Suprapubic skin (tissue), 4 donors: ENCODE results near the gene TMX2. TPM values are rescaled to one million over a fixed set of nuclear protein-coding genes. Genes with fewer than 3 reads are reported as not detected.
A peak's percentile ranks its signal among the peaks of the same experiment; 100 is the strongest.

ENCODE experiments used
- DNase-seq, 2 donors: peaks; one replicate each; pipeline ENCODE4 v3.0.0-alpha.2; 2019; ENCODE audit warnings: low spot score in 2 of 2
- H3K27ac ChIP-seq: fragments of 200-600 bp; sonication (generic); one replicate; pipeline ENCODE4 v1.5.1; 2019
- H3K27me3 ChIP-seq: fragments of 200-600 bp; sonication (generic); one replicate; pipeline ENCODE4 v1.5.1; 2019
- H3K36me3 ChIP-seq: fragments of 200-600 bp; sonication (generic); one replicate; pipeline ENCODE4 v1.5.1; 2019
- H3K4me1 ChIP-seq: fragments of 200-600 bp; sonication (generic); one replicate; pipeline ENCODE4 v1.5.1; 2019
- H3K4me3 ChIP-seq: fragments of 200-600 bp; sonication (generic); one replicate; pipeline ENCODE4 v1.5.1; 2019; ENCODE audit warnings: mild to moderate bottlenecking
- H3K9me3 ChIP-seq: fragments of 200-600 bp; sonication (generic); one replicate; pipeline ENCODE4 v1.5.1; 2019
- EP300 ChIP-seq: sonication (generic); formaldehyde crosslinking; IDR thresholded peaks from one replicate; pipeline ENCODE4 v1.6.1; 2017; ENCODE audit warnings: antibody characterized with exemption
- POLR2A ChIP-seq, 2 donors: fragments of 450-650 bp; IDR thresholded peaks; one replicate each; pipeline ENCODE4 v1.6.1; 2017; ENCODE audit warnings: antibody characterized with exemption in 2 of 2, mild to moderate bottlenecking in 2 of 2, moderate library complexity in 2 of 2
- POLR2AphosphoS5 ChIP-seq, 3 donors: sonication (generic); formaldehyde crosslinking; IDR thresholded peaks; one replicate each; pipeline ENCODE4 v1.6.1; 2017; ENCODE audit warnings: antibody characterized with exemption in 3 of 3
- WGBS: methylation state at CpG from one replicate; pipeline ENCODE4 v1.1.5; 2018; 5-methylcytosine and 5-hydroxymethylcytosine counted together
- total RNA-seq, 4 donors: library from RNA; depleted of rRNA; stranded (reverse); fragments of >200 nt; gene quantifications; one replicate each; pipeline ENCODE4 v1.1.0, GENCODE V29; 2016
- TF ChIP-seq, protein P1 (sequence below), 2 donors: fragments of 200-600 bp in 1 of 2; fragments of 450-650 bp in 1 of 2; sonication (generic) in 1 of 2; IDR thresholded peaks; one replicate each; pipeline ENCODE4 v1.5.1; 2016 to 2019; ENCODE audit warnings: antibody characterized with exemption in 2 of 2, mild to moderate bottlenecking in 1 of 2, moderate library complexity in 1 of 2

TMX2 gene
- total RNA-seq, 4 donors from 2014 or later: 36.9 to 67.7 (median 55.0) TPM

DNA sequence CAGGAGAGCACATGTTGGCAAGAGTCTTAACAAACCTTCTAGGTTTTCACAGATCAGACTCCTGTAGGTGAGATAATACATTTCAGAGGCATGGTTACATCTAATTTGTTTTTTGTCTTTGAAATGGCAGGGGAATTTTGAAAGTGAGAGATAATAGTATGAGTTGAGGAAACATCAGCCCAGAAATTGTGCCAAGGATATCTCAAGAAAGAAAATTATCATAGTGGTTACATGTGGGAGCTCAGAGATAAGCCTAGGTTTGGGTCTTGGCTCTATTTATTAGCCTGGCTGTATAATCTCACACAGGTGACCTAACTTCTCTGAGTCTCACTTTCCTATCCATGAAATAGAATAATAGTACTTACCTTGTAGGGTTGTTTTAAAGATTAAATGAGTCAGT, 38.8 kb downstream of the TMX2 start:
- H3K4me3 ChIP-seq: no peak overlapping the region
- TF ChIP-seq, protein P1, sequence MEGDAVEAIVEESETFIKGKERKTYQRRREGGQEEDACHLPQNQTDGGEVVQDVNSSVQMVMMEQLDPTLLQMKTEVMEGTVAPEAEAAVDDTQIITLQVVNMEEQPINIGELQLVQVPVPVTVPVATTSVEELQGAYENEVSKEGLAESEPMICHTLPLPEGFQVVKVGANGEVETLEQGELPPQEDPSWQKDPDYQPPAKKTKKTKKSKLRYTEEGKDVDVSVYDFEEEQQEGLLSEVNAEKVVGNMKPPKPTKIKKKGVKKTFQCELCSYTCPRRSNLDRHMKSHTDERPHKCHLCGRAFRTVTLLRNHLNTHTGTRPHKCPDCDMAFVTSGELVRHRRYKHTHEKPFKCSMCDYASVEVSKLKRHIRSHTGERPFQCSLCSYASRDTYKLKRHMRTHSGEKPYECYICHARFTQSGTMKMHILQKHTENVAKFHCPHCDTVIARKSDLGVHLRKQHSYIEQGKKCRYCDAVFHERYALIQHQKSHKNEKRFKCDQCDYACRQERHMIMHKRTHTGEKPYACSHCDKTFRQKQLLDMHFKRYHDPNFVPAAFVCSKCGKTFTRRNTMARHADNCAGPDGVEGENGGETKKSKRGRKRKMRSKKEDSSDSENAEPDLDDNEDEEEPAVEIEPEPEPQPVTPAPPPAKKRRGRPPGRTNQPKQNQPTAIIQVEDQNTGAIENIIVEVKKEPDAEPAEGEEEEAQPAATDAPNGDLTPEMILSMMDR (IDR thresholded peaks at IDR 0.05): no peak
- no peak for TF ChIP-seq POLR2A (IDR thresholded peaks at IDR 0.05)
- TF ChIP-seq EP300: no peak
- no peak for TF ChIP-seq POLR2AphosphoS5 (IDR thresholded peaks at IDR 0.05)
- H3K27me3 ChIP-seq: no peaks in the 10 kb centered on the region
- H3K27ac ChIP-seq: no peak overlapping the region
- H3K36me3 ChIP-seq: peaks cover 3% of the 10 kb centered on the region
- no peak for DNase-seq
- H3K4me1 ChIP-seq: peaks cover 8% of the 10 kb centered on the region
- no peaks in the 10 kb centered on the region for H3K9me3 ChIP-seq

DNA sequence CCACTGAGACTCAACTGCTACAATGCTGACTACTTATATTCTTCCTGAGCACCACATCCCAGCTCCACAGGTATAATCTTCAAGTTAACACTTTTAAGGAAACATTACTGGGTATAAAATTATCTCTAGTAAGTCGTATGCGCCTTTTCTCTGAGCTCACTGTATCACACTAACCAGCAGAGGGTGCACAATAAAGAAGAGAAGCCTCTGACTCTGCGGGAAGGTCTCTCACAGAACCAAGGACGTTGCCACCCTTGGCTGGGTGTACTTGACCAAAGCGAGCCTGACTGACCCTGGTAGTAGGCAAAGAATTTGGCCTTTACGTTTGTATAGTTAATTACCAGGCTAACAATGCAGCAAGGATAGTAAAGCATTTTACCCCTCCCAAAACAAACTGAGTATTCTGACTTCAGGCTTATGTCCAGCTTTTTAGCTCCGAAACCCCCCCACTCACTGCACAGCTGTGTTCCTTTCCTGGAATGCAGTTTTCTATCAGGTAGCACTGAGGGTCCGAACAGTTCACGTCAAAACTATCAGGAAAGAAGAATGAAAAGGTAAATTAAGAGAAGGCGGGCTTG, 39.4 kb downstream of the TMX2 start, which contains the start of gene BTBD18:
Gene BTBD18, minus strand, starts transcription at position 144 of the 578 bp plus-strand sequence. CDS start 631 bp downstream, outside the sequence.
- Histone ChIP-seq H3K27ac (no peak within 1 kb of the TSS), H3K36me3 (peaks cover 3% of the 10 kb centered on the region), H3K27me3 (no peaks in the 10 kb centered on the region), H3K9me3 (no peaks in the 10 kb centered on the region), H3K4me1 (peaks cover 8% of the 10 kb centered on the region), H3K4me3 (no peak within 1 kb of the TSS)
- 55% methylated on average over 10 of the region's 10 CpGs for WGBS
- DNase-seq: no peak
- no peak for TF ChIP-seq POLR2AphosphoS5 (IDR thresholded peaks at IDR 0.05)
- TF ChIP-seq, protein P1 (IDR thresholded peaks at IDR 0.05): peak; percentile 16 to 31
- TF ChIP-seq POLR2A (IDR thresholded peaks at IDR 0.05): no peak

DNA sequence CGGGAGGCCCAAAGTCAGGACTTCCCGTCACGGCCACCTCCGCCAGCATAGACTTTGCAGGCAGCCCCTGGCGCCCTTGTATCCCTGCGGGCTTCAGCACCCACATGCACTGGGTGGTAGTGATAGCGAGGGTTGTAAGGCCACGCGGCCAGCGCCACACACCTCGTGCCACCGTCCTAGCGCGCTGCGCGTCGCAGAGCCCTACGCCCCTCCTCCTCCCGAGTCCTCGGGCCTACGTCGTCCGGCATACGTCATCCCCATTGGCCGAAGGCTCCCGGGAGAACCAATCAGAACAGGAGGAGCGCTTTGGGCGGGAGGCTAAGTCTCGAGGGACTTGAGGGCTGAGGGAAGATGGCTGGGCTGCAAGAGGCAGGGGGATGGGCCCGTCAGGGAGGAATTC, 40.6 kb downstream of the TMX2 start:
- TF ChIP-seq, protein P1 (IDR thresholded peaks at IDR 0.05): no peak
- TF ChIP-seq POLR2AphosphoS5 (IDR thresholded peaks at IDR 0.05): no peak
- no peak for TF ChIP-seq POLR2A (IDR thresholded peaks at IDR 0.05)
- TF ChIP-seq EP300: no peak
- WGBS: 97% methylated on average over 24 of the region's 30 CpGs
- Histone ChIP-seq H3K4me1 (peaks cover 11% of the 10 kb centered on the region), H3K36me3 (no peaks in the 10 kb centered on the region), H3K27ac (no peak overlapping the region), H3K27me3 (no peaks in the 10 kb centered on the region), H3K9me3 (no peaks in the 10 kb centered on the region), H3K4me3 (no peak overlapping the region)
- no peak for DNase-seq

DNA sequence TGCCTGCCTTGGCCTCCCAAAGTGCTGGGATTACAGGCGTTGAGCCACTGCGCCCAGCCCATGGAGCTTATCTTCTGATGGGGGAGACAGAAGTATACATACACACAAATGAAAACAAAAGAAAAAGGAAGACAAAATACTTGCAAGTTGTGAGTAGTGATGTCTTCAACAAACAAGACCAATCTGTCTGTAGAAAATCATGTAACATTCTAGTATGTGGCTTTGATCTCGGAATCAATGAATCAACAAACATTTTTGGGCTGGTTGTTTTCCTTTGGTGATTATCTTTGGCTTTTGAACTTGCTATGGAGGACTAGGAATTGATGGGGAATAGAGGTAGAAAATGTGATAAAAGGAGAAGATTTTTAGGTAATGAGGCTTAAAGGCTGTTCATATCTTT, 45.8 kb downstream of the TMX2 start:
- TF ChIP-seq POLR2A (IDR thresholded peaks at IDR 0.05) (no peak), EP300 (no peak), POLR2AphosphoS5 (IDR thresholded peaks at IDR 0.05) (no peak)
- TF ChIP-seq, protein P1 (IDR thresholded peaks at IDR 0.05): no peak
- H3K9me3 ChIP-seq: no peaks in the 10 kb centered on the region
- 88% methylated on average over 3 of the region's 3 CpGs for WGBS
- no peaks in the 10 kb centered on the region for H3K27me3 ChIP-seq
- no peak overlapping the region for H3K27ac ChIP-seq
- no peak overlapping the region for H3K4me3 ChIP-seq
- no peak for DNase-seq
- peaks cover 7% of the 10 kb centered on the region for H3K4me1 ChIP-seq
- no peaks in the 10 kb centered on the region for H3K36me3 ChIP-seq

DNA sequence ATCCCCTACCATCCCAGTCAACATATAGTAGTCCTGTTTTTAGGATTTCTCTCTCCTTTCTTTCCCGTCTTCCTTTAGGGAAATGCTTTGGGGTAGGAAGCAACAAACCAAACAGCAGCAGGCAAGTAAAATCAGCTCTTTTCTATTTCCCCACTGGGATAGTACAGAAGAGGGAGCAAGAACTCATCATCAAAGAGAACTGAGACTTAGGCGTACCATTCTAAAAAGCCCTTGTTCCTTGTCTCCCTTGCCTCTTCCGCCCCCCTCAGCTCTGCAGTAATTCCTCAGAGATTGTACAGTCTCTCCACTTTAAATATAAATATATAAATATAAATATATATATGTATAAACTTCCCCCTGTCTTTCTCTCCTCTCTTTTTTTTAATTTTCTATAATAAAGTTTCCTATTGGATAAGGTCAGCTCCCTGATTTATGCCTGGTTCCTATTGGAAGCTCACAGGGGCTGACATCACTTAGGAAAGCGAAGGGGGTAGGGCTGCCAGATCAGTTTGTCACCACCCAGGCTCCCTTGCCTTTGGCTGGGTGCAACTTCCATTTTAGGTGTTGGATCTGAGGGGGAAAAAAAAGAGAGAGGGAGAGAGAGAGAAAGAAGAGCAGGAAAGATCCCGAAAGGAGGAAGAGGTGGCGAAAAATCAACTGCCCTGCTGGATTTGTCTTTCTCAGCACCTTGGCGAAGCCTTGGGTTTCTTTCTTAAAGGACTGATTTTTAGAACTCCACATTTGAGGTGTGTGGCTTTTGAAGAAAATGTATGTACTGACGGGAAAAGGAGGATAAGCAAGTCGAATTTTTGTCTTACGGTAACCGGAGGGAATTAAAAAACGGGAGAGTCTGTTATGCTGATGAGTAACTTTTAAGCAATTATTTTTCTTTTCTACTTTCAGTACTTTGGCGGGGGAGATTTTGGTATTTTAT, 49.2 kb downstream of the TMX2 start, which contains the start of gene CTNND1:
Gene CTNND1, plus strand, starts transcription at position 502 of the 934 bp plus-strand sequence. CDS start 29,677 bp downstream, outside the sequence.
- Histone ChIP-seq H3K27ac (peak within 1 kb of the TSS; percentile 95), H3K27me3 (no peaks in the 10 kb centered on the region), H3K36me3 (no peaks in the 10 kb centered on the region), H3K4me3 (peak within 1 kb of the TSS; percentile 64), H3K4me1 (peaks cover 39% of the 10 kb centered on the region), H3K9me3 (no peaks in the 10 kb centered on the region)
- peak; percentile 92 for DNase-seq
- WGBS: 9% methylated on average over 13 of the region's 13 CpGs
- peak in 1 of 2 donors; percentile 64 for TF ChIP-seq POLR2A (IDR thresholded peaks at IDR 0.05)
- TF ChIP-seq, protein P1 (IDR thresholded peaks at IDR 0.05): no peak
- TF ChIP-seq EP300: no peak
- TF ChIP-seq POLR2AphosphoS5 (IDR thresholded peaks at IDR 0.05): peak; percentile 27 to 65 (median 56)
